Measurements from ENCODE around the gene KIF26A. TPM values are rescaled to one million over a fixed set of nuclear protein-coding genes. Genes with fewer than 3 reads are reported as not detected.
"Not testable (repeated sequence)": the region's sequence is repeated elsewhere in the genome, so short reads cannot be mapped to it uniquely, and the experiment has no call there.

KIF26A gene
- total RNA-seq, 1 experiment from 2014 or later = 1.4 TPM

GRCh38 chr14:104206281-104206904, 68.0 kb downstream of the KIF26A start:
- DNase-seq (ENCODE audit: low read depth) = no peak

GRCh38 chr14:104207142-104208014, 69.0 kb downstream of the KIF26A start:
- no peak for DNase-seq (ENCODE audit: low read depth)

- not testable (repeated sequence) for DNase-seq (ENCODE audit: low read depth)
Measured at GRCh38 chr14:104208015-104208295, 69.6 kb downstream of the KIF26A start.

- not testable (repeated sequence) for DNase-seq (ENCODE audit: low read depth)
Measured at GRCh38 chr14:104208331-104208730, 69.9 kb downstream of the KIF26A start.

GRCh38 chr14:104209071-104209470, 70.7 kb downstream of the KIF26A start:
- DNase-seq (ENCODE audit: low read depth) = not testable (repeated sequence)

GRCh38 chr14:104209985-104210816, 71.8 kb downstream of the KIF26A start:
- DNase-seq (ENCODE audit: low read depth) = no peak

GRCh38 chr14:104210817-104211195, 72.4 kb downstream of the KIF26A start:
- no peak for DNase-seq (ENCODE audit: low read depth)

GRCh38 chr14:104211215-104211614, 72.8 kb downstream of the KIF26A start:
- DNase-seq (ENCODE audit: low read depth) = no peak

GRCh38 chr14:104211741-104212140, 73.4 kb downstream of the KIF26A start:
- no peak for DNase-seq (ENCODE audit: low read depth)

GRCh38 chr14:104212206-104213095, 74.1 kb downstream of the KIF26A start:
- DNase-seq (ENCODE audit: low read depth) = no peak

- DNase-seq (ENCODE audit: low read depth) = no peak
Measured at GRCh38 chr14:104213301-104214034, 75.1 kb downstream of the KIF26A start.

- no peak for DNase-seq (ENCODE audit: low read depth)
Measured at GRCh38 chr14:104214431-104215218, 76.2 kb downstream of the KIF26A start.

GRCh38 chr14:104215706-104216334, 77.4 kb downstream of the KIF26A start:
- DNase-seq (ENCODE audit: low read depth) = no peak

- no peak for DNase-seq (ENCODE audit: low read depth)
Measured at GRCh38 chr14:104216457-104216856, 78.1 kb downstream of the KIF26A start.

- DNase-seq (ENCODE audit: low read depth) = no peak
Measured at GRCh38 chr14:104217486-104218360, 79.3 kb downstream of the KIF26A start.

GRCh38 chr14:104218361-104219180, 80.2 kb downstream of the KIF26A start:
- DNase-seq (ENCODE audit: low read depth) = no peak

GRCh38 chr14:104219731-104220214, 81.4 kb downstream of the KIF26A start:
- DNase-seq (ENCODE audit: low read depth) = no peak

Measured in HT1080 (cell line).